GM18498 (cell line): ENCODE results near the gene SLC7A10.

Source experiments
- ATAC-seq: cut with Tn5 transposase; IDR thresholded peaks from one replicate; pipeline ENCODE4 v1.9.1; 2021; ENCODE audit warnings: mild to moderate bottlenecking, moderate library complexity; ENCODE audit not compliant: unreplicated experiment

The SLC7A10 gene

DNA sequence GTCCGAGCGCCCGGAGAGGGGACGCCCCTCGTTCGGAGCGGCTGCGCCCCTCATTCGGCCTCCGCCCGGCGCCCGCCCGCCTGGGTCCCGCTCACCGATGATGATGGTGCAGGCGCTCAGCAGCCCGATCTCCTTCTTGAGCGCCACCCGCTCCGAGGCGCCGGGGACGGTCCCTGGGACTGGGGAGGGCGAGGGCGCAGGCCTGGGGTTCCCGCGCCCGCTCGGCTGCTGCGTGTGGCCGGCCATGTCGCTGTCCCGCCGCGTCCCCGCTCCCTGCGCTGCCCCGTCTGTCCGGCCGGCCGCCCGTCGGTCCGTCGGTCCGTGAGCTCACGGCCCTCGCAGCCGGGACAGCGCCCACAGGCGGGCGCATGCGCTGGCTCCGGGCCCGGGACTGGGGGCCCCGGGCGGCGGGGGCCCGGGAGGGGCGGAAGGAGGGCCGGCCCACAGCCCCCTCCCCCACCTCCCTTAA, at the start of gene SLC7A10:
TSS of gene SLC7A10 (minus strand) at position 393 of the 469 bp plus-strand sequence. CDS start at position 246, 147 bp downstream.
- ATAC-seq: no peak

GRCh38 chr19:33274663-33275558, 49.3 kb upstream of the SLC7A10 start:
- no peak for ATAC-seq

- no peak for ATAC-seq
Measured at GRCh38 chr19:33273881-33274662, 48.4 kb upstream of the SLC7A10 start.

GRCh38 chr19:33273065-33273736, 47.6 kb upstream of the SLC7A10 start:
- ATAC-seq: no peak

DNA sequence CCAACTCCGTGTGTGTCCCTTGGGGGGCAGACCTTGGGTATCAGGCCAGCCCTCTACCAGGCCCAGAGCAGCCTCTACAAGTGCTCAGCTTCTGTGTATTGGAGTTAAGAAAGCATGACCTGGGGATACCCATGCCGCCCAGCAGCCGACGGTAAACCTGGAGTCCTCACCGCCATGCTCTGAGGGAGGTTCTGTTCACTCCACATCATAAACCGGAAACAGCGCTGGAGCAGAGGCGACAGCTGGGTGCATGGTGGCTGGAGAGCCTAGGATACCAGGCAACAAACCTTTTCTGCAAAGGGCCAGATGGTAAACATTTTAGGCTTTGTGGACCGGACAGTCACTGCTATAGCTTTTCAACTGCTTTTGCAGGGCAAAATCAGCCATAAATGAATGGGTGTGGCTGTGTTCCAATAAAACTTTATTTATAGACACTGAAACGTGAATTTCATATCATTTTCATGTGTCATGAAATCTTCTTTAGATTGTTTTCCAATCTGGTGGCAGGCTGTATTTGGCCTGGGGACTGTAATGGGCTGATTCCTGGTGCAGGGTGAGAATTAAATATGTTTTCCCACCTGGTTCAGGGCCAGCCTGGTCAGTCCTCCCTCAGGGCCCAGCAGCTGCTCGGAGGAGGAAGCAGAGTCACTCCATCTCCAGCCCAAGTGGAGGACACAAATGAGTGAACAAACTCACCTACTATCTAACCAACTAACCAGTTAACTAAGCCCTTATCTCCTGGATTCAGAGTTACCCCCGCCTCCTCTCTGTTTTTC, 45.8 kb upstream of the SLC7A10 start:
- ATAC-seq: no peak

GRCh38 chr19:33270769-33271168, 45.1 kb upstream of the SLC7A10 start:
- no peak for ATAC-seq

GRCh38 chr19:33269016-33269415, 43.4 kb upstream of the SLC7A10 start:
- no peak for ATAC-seq

DNA sequence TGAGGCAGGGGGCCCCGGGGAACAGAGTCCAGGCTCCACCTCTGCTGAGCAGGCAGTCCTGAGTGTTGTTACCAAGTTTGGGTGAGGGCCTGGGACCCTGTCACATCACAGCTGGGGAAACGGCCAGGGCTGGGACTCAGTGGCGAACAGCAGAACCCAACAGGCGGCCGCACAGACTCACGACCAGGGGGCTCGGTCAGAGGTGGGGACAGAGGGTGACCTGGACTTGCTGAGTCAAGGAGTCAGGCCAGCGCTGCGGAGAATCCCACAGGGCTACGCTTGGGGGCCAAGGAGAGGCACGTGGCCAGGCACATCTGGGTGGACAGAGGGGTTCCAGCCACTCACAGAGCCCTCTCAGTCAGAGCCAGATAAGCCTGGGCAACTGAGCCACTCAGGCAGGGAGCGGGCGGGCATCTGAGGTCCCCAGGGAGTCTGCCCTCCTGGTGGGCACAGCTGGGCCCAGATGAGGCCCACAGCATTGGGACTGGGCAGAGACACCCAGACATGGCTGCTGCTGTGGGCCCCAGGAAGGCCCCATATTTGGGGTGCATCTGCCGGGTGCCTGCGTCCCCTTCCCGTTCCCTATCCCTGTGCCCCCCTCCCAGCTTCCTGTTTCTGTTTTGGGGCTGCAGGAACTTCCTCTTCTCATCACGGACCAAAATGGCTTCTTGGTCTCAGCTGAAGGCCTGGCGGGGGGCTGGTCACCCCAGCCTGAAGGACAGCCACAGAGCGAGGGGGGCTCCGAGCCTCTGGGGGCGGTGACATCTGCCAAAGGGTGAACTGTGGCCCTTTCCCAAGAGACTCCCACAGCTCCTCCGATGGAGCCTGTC, 42.7 kb upstream of the SLC7A10 start:
- ATAC-seq: no peak

DNA sequence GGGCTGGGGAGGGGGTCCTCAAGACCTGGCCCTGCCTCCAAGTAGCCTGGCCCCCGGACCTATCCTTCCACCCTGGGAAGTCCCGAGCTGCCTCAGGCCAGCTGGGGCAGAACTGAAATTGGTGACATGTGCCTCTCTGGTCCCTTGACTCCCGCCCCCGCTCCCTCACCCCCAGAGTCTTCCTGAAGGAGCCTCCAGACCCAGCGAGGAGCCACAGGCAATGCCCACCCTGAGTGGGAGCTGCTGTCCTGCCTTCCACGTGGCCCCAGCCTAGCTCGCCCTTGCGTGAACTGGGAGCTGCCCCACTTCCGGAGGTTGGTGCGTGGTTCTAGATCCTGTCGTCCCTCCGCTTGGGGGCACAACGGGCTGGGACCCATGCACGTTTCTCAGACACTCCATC, 42.1 kb upstream of the SLC7A10 start:
- ATAC-seq: no peak

DNA sequence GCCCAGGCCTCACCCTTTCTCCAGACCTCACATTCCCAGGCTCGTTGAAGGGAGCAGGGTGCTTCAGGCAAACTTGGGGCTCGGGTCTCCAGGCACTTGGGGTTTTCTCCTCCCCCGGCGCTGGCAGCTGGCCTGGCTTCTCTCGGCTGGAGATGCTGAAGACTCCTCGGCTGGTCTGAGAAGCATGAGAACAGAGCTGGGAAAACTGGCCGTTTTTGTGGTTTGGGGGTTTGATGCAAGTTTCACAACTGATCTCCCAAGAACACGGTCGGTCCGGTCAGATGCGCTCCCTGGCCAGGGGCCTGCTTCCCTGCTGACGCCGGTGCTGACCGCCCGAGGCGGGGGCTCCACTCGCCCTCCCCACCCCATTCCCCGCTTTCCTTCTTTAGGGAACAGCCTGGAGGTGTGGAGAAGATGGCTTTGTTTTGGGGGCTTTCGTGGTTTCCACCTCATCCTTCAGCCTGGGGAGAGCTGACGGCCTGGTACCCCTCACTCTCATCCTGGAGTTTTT, 41.4 kb upstream of the SLC7A10 start:
- no peak for ATAC-seq

DNA sequence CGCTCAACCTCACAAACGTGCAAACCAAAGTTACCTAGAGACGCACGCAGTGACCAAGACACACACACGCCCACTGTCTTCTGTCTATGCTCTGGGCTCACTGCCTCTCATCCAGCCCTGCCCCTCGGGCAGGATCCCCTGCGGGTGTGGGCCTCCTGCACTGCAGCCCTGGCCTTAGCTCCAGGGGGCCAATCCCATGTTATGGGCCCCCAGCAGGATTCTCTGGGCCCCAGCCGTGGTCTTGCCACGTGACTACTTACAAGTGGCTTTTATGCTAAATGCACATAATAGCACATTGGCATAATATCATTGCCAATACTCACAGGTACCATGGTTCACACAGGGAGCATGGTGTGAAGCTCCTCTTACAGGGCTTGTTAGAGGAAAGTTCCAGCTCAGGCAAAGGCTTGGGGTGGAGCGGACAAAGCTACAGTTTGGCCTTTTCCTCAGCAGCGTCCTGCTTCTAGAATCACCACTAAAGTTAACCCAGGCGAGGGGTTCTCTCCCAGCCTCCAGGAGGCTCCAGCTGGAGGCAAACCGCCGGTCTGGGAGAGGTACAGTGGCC, 39.3 kb upstream of the SLC7A10 start:
- no peak for ATAC-seq

GRCh38 chr19:33263325-33264023, 37.8 kb upstream of the SLC7A10 start:
- no peak for ATAC-seq

DNA sequence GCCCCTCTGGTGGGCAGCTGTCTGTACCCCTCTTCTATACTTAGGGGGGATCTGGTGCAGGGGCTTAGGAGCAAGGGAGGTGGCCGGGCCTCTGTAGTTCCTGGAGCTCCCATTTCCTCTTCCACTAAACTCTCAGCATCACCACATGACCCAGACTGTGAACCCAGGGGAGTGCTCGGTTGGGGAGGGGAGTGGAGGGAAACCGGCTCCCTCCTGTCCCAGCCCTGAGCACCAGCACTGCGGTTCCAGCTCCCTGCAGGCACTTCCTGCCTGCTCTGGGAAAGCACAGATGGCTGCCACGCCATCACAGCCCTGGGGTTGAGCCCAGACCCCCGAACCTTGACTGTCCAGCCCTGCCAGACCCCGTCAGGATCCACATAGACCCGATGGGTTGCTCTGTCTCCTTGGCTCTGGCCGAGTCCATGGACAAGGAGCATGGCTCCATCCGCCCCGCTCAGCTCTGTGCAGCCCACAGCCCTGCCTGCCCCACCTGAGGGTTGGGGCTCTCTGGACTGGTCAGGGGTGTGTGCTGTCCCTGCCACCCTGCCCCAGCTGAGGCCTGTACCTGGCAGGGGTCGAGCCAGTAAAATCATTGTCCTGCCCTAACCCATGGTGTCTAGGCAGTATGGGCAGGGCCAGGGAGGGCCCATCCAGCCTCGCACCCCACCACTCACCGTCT, 36.0 kb upstream of the SLC7A10 start:
- no peak for ATAC-seq

GRCh38 chr19:33260628-33261418, 35.2 kb upstream of the SLC7A10 start:
- ATAC-seq: no peak

- ATAC-seq: no peak
Measured at GRCh38 chr19:33259539-33259938, 33.9 kb upstream of the SLC7A10 start.

DNA sequence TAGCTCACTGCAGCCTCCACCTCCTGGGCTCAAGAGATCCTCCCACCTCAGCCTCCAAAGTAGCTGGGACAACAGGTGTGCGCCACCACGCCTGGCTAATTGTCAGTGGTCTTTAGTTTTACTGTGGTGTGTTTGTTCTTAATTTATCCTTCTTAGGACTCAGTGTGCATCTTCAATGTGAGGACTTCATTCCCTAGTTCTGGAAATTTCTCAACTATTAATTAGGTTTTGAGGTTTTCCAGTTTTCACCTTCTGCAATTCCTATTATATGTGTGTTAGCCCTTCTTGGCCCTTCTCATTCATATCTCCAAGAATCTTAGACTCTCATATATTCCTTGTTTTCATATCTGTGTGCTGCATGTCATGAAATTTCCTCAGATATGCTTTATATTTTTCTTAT, 32.2 kb upstream of the SLC7A10 start:
- ATAC-seq: no peak

DNA sequence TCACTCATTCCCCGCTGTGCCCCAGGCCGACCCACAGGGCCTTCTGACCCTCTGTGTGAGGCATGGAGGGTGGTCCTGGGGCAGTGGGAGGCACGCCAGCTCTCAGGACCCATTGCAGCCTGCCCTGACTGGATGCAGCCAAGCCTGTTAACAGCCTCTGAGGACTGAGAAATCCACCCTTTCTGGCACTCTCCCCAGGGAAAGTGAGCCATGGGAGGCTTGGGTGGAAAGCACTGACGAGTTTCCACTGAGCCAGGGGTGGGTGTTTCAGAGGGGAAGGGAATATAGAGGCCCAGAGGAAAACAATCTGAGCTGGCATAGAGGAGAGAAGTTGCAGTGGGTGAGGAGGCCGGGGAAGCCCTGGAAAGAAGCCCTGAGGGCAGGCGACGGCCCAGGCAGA, 30.6 kb upstream of the SLC7A10 start:
- no peak for ATAC-seq
